Spleen (tissue), 7 donors: ENCODE data around the gene ETV6.

Experiments
- POLR2A ChIP-seq, 3 donors: fragments of 450-650 bp; IDR thresholded peaks; one replicate each; pipeline ENCODE4 v1.5.1; 2017; ENCODE audit warnings: antibody characterized with exemption in 3 of 3, mild to moderate bottlenecking in 1 of 3
- TF ChIP-seq, protein P1 (sequence below), 11 experiments: fragments of 200-600 bp in 7 of 11; fragments of 450-650 bp in 4 of 11; sonication (generic) in 4 of 11; IDR thresholded peaks in 8 of 11; conservative IDR thresholded peaks in 3 of 11; 1 replicate in 7 of 11; 2 replicates in 4 of 11; pipeline versions ENCODE4 v1.4.0 to v1.8.0; 2016 to 2021; ENCODE audit warnings: antibody characterized with exemption in 11 of 11, inconsistent platforms in 4 of 11, mild to moderate bottlenecking in 1 of 11
- donor health status: DM: no; HTN: no; CAD: no; lungs with moderate emphysema.
- donor health status: DM: no; HTN: no; CAD: no.
- donor health status: DM: no; HTN: no; CAD: no.

DNA sequence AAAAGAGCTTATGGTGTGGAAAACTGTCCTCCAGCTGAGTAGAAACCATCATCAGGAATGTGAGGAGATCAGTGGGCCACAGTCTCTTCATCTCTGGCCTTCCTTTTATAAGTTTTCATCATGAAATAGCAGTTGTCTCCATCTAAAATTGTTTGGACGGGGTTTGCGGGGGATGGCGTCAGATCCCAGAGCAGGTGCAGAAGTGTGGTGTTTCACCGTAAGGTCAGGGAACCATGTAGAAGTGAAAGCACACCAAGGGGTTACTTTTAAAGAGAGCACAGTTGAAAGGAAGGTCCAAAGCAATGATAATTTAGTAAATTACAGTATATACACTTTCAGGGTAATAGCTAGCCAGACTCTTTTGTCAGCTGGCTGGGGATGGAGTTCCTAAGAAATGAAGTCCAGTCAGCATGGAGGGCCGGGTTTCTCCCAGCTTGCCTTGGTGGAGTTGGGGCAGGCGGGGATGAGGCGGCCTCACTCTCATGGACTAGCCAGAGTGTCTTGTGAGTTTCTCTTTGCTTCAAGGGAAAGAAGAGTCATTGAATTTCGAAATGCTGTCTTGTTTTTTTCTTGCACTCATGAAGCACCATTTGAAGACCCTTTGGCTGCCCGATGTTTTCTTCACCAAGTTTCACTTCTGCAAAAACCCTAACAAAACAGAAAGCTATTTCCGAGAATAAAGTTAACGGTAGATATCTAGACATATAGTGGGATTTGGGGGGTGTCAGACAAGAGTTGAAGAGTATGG lies 100.6 kb downstream of the ETV6 start:
- TF ChIP-seq, protein P1, sequence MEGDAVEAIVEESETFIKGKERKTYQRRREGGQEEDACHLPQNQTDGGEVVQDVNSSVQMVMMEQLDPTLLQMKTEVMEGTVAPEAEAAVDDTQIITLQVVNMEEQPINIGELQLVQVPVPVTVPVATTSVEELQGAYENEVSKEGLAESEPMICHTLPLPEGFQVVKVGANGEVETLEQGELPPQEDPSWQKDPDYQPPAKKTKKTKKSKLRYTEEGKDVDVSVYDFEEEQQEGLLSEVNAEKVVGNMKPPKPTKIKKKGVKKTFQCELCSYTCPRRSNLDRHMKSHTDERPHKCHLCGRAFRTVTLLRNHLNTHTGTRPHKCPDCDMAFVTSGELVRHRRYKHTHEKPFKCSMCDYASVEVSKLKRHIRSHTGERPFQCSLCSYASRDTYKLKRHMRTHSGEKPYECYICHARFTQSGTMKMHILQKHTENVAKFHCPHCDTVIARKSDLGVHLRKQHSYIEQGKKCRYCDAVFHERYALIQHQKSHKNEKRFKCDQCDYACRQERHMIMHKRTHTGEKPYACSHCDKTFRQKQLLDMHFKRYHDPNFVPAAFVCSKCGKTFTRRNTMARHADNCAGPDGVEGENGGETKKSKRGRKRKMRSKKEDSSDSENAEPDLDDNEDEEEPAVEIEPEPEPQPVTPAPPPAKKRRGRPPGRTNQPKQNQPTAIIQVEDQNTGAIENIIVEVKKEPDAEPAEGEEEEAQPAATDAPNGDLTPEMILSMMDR (IDR thresholded peaks at IDR 0.05 in 8 of 11, conservative IDR thresholded peaks at IDR 0.05 in 3 of 11), result no peak
- TF ChIP-seq POLR2A (IDR thresholded peaks at IDR 0.05), result no peak
